GM06990 (cell line): ENCODE results near the gene DDAH1.

Experiments used
- DNase-seq: peaks from one replicate; pipeline ENCODE4 v3.0.0-alpha.2; 2011; ENCODE audit not compliant: insufficient read length; ENCODE audit errors: extremely low read depth
- H3K27me3 ChIP-seq: replicated peaks from 2 replicates; pipeline ENCODE4 v1.6.0; 2011; ENCODE audit warnings: low read length; ENCODE audit not compliant: control insufficient read depth, insufficient read depth
- H3K36me3 ChIP-seq: 2 replicates; pipeline ENCODE4 v1.5.1; 2011; ENCODE audit warnings: low read length; ENCODE audit not compliant: control insufficient read depth, insufficient read depth
- H3K4me3 ChIP-seq: replicated peaks from 2 replicates; pipeline ENCODE4 v1.5.1; 2011; ENCODE audit warnings: low read depth, mild to moderate bottlenecking, control low read depth, low read length
- TF ChIP-seq, protein P1 (sequence below): IDR thresholded peaks from 2 replicates; pipeline ENCODE4 v1.5.1; 2011; ENCODE audit warnings: low read length, control low read depth, mild to moderate bottlenecking, inconsistent platforms; ENCODE audit not compliant: insufficient read depth, poor library complexity, severe bottlenecking

The DDAH1 gene

GRCh38 chr1:85386068-85386722, 78.8 kb downstream of the DDAH1 start:
- no peaks in the 10 kb centered on the region for H3K36me3 ChIP-seq
- H3K27me3 ChIP-seq, result no peaks in the 10 kb centered on the region
- TF ChIP-seq, protein P1, sequence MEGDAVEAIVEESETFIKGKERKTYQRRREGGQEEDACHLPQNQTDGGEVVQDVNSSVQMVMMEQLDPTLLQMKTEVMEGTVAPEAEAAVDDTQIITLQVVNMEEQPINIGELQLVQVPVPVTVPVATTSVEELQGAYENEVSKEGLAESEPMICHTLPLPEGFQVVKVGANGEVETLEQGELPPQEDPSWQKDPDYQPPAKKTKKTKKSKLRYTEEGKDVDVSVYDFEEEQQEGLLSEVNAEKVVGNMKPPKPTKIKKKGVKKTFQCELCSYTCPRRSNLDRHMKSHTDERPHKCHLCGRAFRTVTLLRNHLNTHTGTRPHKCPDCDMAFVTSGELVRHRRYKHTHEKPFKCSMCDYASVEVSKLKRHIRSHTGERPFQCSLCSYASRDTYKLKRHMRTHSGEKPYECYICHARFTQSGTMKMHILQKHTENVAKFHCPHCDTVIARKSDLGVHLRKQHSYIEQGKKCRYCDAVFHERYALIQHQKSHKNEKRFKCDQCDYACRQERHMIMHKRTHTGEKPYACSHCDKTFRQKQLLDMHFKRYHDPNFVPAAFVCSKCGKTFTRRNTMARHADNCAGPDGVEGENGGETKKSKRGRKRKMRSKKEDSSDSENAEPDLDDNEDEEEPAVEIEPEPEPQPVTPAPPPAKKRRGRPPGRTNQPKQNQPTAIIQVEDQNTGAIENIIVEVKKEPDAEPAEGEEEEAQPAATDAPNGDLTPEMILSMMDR, result no peak
- DNase-seq, result no peak
- H3K4me3 ChIP-seq, result no peak overlapping the region

DNA sequence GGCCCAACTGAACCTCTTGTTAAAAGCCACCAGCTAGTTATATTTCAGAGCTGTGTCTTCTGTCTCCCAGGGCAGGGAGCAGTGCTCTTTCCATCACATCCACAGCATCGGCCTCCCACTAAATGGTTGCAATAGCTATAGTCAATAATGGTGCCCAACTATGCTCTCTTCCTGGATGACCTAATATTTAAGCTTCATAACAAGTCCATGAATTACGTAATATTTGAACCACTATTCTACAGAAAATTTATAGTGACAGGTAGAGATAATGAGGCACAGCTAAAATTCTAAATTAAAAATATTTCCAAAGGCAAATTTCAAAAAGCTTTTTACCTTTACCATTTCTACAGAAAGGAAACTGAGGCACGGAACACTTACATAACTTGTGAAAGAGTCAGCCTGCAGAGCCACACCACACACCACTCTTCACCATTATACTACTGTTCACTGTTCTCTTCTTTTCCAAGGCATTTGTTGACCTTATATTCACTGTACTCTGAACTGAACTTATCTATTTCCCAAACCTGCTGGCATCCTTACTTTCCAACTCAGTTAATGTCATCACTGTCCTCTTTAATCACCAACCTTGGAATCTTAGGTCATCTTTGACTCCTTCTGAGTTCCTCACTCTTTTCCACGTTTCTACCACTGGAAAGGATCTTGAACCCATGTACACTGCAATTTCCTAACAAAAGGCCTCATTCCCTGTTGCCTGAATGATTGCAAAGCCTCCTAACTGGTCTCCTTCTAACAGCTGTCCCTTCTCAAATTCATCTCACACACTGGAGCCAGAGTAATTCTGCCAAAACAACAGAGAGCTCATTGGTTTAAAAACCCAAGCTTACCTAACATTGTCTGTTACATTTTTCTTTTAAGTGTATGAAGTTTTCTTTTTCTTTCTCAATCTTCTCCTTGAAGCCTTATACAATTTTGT, 85.5 kb downstream of the DDAH1 start:
- no peak overlapping the region for H3K4me3 ChIP-seq
- TF ChIP-seq, protein P1, result no peak
- no peaks in the 10 kb centered on the region for H3K36me3 ChIP-seq
- no peak for DNase-seq
- no peaks in the 10 kb centered on the region for H3K27me3 ChIP-seq

DNA sequence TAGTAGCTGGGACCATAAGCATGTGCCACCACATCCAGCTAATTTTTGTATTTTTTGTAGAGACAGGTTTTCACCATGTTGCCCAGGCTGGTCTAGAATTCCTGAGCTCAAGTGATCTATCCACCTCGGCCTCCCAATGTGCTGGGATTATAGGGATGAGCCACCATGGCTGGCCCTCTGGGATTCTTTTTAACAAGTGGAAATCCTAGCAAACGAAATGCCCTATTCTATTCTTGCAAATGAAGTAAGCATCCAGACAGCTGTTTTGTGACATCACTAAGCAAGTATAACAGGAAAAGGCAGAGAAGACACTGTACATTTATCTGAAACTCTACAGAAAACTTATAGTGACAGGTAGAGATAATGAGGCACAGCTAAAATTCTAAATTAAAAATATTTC, 86.4 kb downstream of the DDAH1 start:
- Histone ChIP-seq H3K4me3 (no peak overlapping the region), H3K36me3 (no peaks in the 10 kb centered on the region), H3K27me3 (no peaks in the 10 kb centered on the region)
- no peak for DNase-seq
- TF ChIP-seq, protein P1, result no peak

GRCh38 chr1:85376356-85376755, 88.6 kb downstream of the DDAH1 start:
- Histone ChIP-seq H3K36me3 (no peaks in the 10 kb centered on the region), H3K27me3 (no peaks in the 10 kb centered on the region), H3K4me3 (no peak overlapping the region)
- TF ChIP-seq, protein P1, result no peak
- no peak for DNase-seq

GRCh38 chr1:85375493-85375892, 89.5 kb downstream of the DDAH1 start:
- Histone ChIP-seq H3K4me3 (no peak overlapping the region), H3K27me3 (no peaks in the 10 kb centered on the region), H3K36me3 (no peaks in the 10 kb centered on the region)
- no peak for DNase-seq
- TF ChIP-seq, protein P1, result no peak
